ENCODE measurements around the gene GALNT15. TPM values are rescaled to one million over a fixed set of nuclear protein-coding genes. Genes with fewer than 3 reads are reported as not detected.

GALNT15 gene
- total RNA-seq, 1 donor from 2014 or later: not detected

DNA sequence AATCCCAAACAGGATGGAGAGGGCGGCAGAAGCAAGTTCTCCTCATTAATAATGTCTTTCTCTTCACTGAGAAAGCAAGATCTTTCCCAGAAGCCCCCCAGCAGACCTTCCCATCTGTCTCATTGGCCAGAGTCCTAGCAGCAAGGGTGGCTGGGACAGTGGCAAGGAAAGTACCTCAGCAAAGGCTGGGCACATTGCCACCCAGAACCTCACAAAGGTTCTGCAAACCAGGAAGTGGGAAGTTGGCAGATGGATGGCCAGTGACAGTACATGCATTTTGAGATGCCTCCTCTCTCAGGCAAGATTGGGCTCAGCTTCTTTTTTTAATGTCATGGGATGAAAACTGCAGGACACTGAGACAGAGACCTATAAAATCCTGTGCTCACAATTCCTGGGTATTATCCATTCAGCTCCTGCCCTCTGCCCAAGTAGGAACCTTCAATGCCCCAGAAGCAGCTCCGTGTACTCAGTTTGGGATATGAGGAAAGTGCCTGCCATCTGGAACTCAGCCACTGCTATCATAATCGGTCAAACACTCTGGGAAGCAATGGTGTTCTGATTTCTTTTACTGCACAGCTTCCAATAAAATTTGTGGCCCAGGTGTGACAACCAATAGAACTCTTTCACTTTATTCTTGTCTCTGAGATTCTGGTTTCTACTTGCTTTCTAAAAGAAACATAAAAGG, 64.7 kb downstream of the GALNT15 start:
- peaks cover 3% of the 10 kb centered on the region for H3K9me3 Mint-ChIP-seq
- H3K27ac Mint-ChIP-seq: no peak overlapping the region
- no peak overlapping the region for H3K27ac ChIP-seq
- no peaks in the 10 kb centered on the region for H3F3A ChIP-seq (ENCODE audit: low read depth)
- H3K4me1 Mint-ChIP-seq: no peaks in the 10 kb centered on the region
- H3K79me2 ChIP-seq (ENCODE audit: low read depth): no peaks in the 10 kb centered on the region
- TF ChIP-seq EZH2 (IDR thresholded peaks at IDR 0.05) (no peak), EZH2phosphoT487 (IDR thresholded peaks at IDR 0.05) (no peak), CTCF (IDR thresholded peaks at IDR 0.05) (no peak)
- no peaks in the 10 kb centered on the region for H3K4me1 ChIP-seq
- H2AFZ ChIP-seq (replicated peaks): no peak overlapping the region
- H3K27me3 Mint-ChIP-seq (ENCODE audit: insufficient read depth, low read depth): no peaks in the 10 kb centered on the region
- no peaks in the 10 kb centered on the region for H3K27me3 ChIP-seq
- no peak overlapping the region for H3K4me3 Mint-ChIP-seq
- H3K4me2 ChIP-seq: no peak overlapping the region
- H3K9ac ChIP-seq: no peak overlapping the region
- H4K20me1 ChIP-seq (ENCODE audit: low read depth): no peaks in the 10 kb centered on the region
- no peaks in the 10 kb centered on the region for H3K36me3 ChIP-seq
- no peaks in the 10 kb centered on the region for H3K36me3 Mint-ChIP-seq
- H3K9me3 ChIP-seq (ENCODE audit: low read depth): no peaks in the 10 kb centered on the region
- DNase-seq (ENCODE audit: low spot score): no peak
- H3K4me3 ChIP-seq: no peak overlapping the region

DNA sequence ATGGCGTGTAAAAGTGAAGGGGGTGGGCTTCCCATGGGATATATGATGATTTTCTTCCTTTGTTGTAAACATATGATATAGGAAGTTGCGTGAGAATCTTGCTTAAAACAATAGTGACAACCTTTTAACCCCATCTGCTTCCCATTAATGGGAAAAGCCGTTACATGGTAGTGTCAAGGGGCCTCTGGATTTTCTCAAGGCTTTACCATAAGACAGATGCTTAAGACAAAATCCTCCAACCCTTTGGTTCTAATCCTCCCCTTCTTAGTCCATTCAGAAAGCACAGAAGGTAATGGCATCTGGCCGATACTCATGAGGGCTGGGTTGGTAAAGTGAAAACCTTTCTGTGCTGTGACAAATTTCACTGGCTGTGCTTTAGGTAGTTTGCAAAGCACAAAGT, 65.3 kb downstream of the GALNT15 start:
- TF ChIP-seq EZH2phosphoT487 (IDR thresholded peaks at IDR 0.05) (no peak), CTCF (IDR thresholded peaks at IDR 0.05) (no peak), EZH2 (IDR thresholded peaks at IDR 0.05) (no peak)
- DNase-seq (ENCODE audit: low spot score): peak; percentile 34
- Histone ChIP-seq H3K36me3 (no peaks in the 10 kb centered on the region), H3K27ac (no peak overlapping the region), H3F3A (ENCODE audit: low read depth) (no peaks in the 10 kb centered on the region), H3K9ac (no peak overlapping the region), H3K27me3 (no peaks in the 10 kb centered on the region), H3K4me2 (peak overlapping the region; percentile 16), H4K20me1 (ENCODE audit: low read depth) (no peaks in the 10 kb centered on the region), H3K79me2 (ENCODE audit: low read depth) (no peaks in the 10 kb centered on the region), H3K9me3 (ENCODE audit: low read depth) (no peaks in the 10 kb centered on the region), H2AFZ (replicated peaks) (no peak overlapping the region), H3K4me1 (no peaks in the 10 kb centered on the region), H3K4me3 (no peak overlapping the region)
- no peaks in the 10 kb centered on the region for H3K9me3 Mint-ChIP-seq
- H3K27me3 Mint-ChIP-seq (ENCODE audit: insufficient read depth, low read depth): no peaks in the 10 kb centered on the region
- H3K27ac Mint-ChIP-seq: no peak overlapping the region
- H3K36me3 Mint-ChIP-seq: no peaks in the 10 kb centered on the region
- no peak overlapping the region for H3K4me3 Mint-ChIP-seq
- no peaks in the 10 kb centered on the region for H3K4me1 Mint-ChIP-seq

- Histone ChIP-seq H3K9ac (no peak overlapping the region), H3K4me3 (no peak overlapping the region), H3F3A (ENCODE audit: low read depth) (no peaks in the 10 kb centered on the region), H3K4me1 (no peaks in the 10 kb centered on the region), H2AFZ (replicated peaks) (no peak overlapping the region), H3K27me3 (no peaks in the 10 kb centered on the region), H4K20me1 (ENCODE audit: low read depth) (no peaks in the 10 kb centered on the region), H3K27ac (no peak overlapping the region), H3K79me2 (ENCODE audit: low read depth) (no peaks in the 10 kb centered on the region), H3K4me2 (peak overlapping the region; percentile 16), H3K9me3 (ENCODE audit: low read depth) (no peaks in the 10 kb centered on the region), H3K36me3 (no peaks in the 10 kb centered on the region)
- Mint-ChIP-seq H3K27me3 (ENCODE audit: insufficient read depth, low read depth) (no peaks in the 10 kb centered on the region), H3K27ac (no peak overlapping the region), H3K36me3 (no peaks in the 10 kb centered on the region), H3K4me3 (no peak overlapping the region), H3K9me3 (no peaks in the 10 kb centered on the region), H3K4me1 (no peaks in the 10 kb centered on the region)
- TF ChIP-seq EZH2phosphoT487 (IDR thresholded peaks at IDR 0.05): no peak
- no peak for TF ChIP-seq EZH2 (IDR thresholded peaks at IDR 0.05)
- no peak for TF ChIP-seq CTCF (IDR thresholded peaks at IDR 0.05)
- DNase-seq (ENCODE audit: low spot score): no peak
Observed at GRCh38 chr3:16240229-16241023, 65.9 kb downstream of the GALNT15 start.
